WI38 (cell line): ENCODE results near the gene EEF1A2.

Source experiments
- H3K4me3 ChIP-seq: 2 replicates; pipeline ENCODE4 v1.5.1; 2011; ENCODE audit warnings: low read depth, mild to moderate bottlenecking, control low read depth, low read length
- TF ChIP-seq, protein P1 (sequence below): IDR thresholded peaks from 2 replicates; pipeline ENCODE4 v1.5.1; 2012; ENCODE audit warnings: low read depth, mild to moderate bottlenecking, control low read depth, low read length

Gene EEF1A2

DNA sequence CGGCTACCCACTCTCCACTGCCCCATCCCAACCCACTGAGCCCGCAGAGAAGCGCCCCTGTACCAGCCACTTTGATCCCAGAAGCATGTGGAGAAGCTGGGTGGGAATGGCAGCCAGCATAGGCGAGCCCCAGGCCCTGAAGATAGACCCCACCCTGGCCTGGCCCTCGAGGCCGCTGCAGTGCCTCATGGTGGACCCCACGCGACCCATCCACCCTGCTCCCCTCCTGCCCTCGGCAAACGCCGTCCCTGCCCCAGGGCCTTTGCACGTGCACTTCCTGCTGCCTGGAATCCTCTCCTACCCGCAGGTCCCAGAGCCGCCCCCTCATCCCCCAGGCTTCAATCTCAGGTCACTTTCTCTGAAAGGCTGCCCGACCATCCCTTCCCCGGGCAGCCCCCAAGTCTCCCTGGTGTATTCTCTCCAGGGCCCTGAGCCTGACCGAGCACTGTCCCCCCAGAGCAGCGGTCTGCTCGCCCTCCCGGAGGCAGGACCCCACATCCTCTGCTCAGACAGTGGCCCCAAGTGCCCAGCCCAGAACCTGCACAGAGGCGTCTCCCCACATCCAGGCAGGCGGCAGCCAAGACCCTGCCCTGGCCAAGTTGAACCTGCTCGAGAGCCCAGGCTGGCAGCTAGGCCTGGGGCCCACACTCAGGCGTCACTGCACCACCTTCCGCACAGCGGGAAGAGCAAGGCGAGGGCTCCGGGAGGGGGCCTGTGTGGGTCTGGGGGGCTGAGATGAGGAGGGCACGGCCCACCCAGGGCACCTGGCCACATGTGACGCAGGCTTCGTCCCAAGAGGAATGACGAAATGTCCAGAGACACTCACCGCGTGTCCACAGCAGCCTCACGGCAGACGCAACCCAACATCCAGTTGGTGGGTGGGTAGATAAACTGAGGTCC is 40.5 kb downstream of the EEF1A2 start:
- TF ChIP-seq, protein P1, sequence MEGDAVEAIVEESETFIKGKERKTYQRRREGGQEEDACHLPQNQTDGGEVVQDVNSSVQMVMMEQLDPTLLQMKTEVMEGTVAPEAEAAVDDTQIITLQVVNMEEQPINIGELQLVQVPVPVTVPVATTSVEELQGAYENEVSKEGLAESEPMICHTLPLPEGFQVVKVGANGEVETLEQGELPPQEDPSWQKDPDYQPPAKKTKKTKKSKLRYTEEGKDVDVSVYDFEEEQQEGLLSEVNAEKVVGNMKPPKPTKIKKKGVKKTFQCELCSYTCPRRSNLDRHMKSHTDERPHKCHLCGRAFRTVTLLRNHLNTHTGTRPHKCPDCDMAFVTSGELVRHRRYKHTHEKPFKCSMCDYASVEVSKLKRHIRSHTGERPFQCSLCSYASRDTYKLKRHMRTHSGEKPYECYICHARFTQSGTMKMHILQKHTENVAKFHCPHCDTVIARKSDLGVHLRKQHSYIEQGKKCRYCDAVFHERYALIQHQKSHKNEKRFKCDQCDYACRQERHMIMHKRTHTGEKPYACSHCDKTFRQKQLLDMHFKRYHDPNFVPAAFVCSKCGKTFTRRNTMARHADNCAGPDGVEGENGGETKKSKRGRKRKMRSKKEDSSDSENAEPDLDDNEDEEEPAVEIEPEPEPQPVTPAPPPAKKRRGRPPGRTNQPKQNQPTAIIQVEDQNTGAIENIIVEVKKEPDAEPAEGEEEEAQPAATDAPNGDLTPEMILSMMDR: no peak
- H3K4me3 ChIP-seq: no peak overlapping the region

DNA sequence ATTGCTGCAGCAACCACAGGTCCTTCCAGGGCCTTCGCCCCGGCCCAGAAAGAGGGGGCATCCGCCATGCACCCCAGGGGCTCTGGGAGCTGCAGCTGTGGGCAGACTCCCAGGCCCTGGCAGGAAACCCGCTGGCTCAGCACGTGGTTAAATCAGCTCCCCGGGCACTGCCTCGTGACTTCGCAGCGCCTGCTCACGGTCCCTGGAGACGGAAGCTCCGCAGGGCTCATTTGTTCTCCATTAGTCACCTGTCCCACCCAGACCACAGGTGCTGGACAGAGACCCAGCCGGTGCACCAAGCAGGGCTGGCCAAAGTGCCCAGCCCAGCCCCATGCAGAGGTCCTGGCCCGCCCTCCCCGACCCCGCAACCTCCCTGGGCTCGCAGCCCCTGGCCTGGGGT is 41.1 kb downstream of the EEF1A2 start:
- H3K4me3 ChIP-seq: no peak overlapping the region
- TF ChIP-seq, protein P1: no peak

GRCh38 chr20:63456429-63457284 is 42.2 kb downstream of the EEF1A2 start:
- no peak overlapping the region for H3K4me3 ChIP-seq
- TF ChIP-seq, protein P1: no peak

DNA sequence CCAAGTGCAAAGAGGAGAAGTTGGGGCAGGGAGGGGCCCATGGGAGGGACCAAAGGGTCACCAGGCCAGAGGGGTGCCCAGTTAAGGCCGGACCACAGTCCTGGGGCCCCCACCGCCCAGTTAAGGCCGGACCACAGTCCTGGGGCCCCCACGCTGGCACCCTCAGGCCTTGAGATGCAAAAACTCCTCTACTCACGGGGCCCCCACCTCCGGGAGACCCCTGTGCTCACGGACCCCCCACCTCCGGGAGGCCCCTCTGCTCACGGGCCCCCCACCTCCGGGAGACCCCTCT is 43.4 kb downstream of the EEF1A2 start:
- H3K4me3 ChIP-seq: no peak overlapping the region

DNA sequence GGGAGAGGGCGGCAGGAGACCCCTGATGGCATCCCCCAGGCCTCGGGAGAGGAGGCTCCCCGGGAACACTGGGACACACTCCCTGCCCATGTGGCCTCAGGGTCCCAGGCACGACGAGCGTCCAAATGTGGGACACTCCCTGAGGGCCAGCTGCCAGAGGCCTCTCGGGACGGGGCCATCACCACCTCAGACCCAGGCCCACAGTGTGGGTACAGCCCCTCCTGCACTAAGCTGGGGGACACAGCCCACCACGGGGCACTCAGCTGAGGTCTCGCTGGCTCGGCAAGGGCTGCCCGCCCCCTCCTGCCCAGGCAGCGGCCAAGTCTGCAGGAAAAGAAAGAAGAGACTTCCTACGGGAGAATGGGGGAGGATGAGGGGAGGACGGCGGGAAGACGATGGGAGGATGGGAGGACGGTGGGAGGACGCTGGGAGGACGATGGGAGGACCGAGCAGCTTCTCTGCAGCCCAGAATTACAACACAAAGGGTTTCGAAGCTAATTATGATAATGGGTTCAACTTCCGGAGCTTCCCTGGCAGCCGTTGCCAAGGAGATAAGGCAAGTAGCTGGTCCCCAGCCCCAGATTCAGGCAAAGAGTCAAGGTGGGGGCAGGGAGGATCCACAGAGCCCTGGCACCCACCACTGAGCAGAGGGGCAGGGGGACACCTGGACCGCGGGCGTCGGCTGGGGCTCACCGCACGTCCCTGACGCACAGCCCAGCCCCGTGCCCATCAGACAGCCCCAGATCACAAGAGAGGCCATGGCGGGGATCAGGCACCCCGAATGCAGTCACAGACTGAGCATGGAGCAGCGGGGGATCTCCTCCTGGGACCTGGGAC is 43.9 kb downstream of the EEF1A2 start:
- TF ChIP-seq, protein P1: no peak
- no peak overlapping the region for H3K4me3 ChIP-seq

More for the DNA sequence above, 43.4 kb downstream of the EEF1A2 start:
- TF ChIP-seq, protein P1: no peak

DNA sequence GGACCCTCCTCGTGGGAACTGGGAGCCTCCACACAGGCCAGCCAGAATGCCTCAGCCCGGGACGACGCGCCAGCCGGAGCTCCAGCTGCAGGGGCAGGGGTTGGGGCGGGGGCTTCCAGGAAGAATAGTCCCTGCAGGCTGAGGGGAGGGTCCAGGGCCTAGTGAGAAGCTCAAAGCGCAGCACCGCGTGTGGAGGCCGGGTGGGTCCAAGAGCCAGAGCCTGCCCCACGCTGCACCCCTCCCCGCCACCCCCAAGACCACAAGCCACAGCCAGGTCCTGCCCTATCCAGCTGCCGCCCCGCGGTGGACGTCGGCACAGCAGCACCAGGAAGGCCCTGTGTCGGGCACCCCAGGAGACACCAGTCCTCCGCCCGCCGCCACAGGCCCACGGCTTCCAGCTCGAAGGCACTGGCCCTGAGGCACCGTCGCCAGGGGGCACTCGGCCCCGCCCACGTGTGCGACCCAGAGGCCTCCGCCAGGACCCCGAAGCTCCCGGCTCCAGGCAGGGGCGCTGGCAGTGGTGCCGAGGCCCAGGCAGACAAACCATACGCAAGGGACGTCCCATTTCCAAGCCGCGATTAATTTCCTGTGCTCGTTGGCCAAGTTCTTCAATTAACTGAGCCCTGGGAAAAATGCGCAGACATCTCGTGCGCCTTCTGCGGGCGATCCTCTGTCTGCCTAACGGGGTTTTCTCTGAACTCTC is 45.9 kb downstream of the EEF1A2 start:
- H3K4me3 ChIP-seq: no peak overlapping the region
- TF ChIP-seq, protein P1: no peak
